Gastrocnemius medialis (tissue), 4 donors: ENCODE data around the gene EYS. TPM values are rescaled to one million over a fixed set of nuclear protein-coding genes. Genes with fewer than 3 reads are reported as not detected.
"Not testable (repeated sequence)": the region's sequence is repeated elsewhere in the genome, so short reads cannot be mapped to it uniquely, and the experiment has no call there.

ENCODE experiments used
- ATAC-seq, 2 donors: fragments of 150-250 bp; one replicate each; pipeline ENCODE4 v1.9.1; 2016
- DNase-seq, 2 donors: peaks; one replicate each; pipeline ENCODE4 v3.0.0-alpha.2; 2019
- H3K27ac ChIP-seq, 4 donors: fragments of 200-600 bp; sonication (generic); 1 replicate in 1 of 4; 2 replicates in 3 of 4; pipeline ENCODE4 v1.5.1; 2016 to 2018; ENCODE audit warnings: mild to moderate bottlenecking in 2 of 4, moderate library complexity in 1 of 4
- H3K27me3 ChIP-seq, 3 donors: fragments of 200-600 bp; sonication (generic) in 2 of 3; 1 replicate in 1 of 3; 2 replicates in 2 of 3; pipeline versions ENCODE4 v1.5.1 to v1.6.0; 2016 to 2019; ENCODE audit warnings: mild to moderate bottlenecking in 1 of 3, moderate library complexity in 1 of 3
- H3K36me3 ChIP-seq, 2 donors: fragments of 200-600 bp; sonication (generic) in 1 of 2; one replicate each; pipeline ENCODE4 v1.5.1; 2017 to 2018
- H3K4me1 ChIP-seq, 2 donors: fragments of 200-600 bp; sonication (generic) in 1 of 2; one replicate each; pipeline ENCODE4 v1.5.1; 2016 to 2017; ENCODE audit warnings: mild to moderate bottlenecking in 2 of 2
- H3K4me3 ChIP-seq, 4 donors: fragments of 200-600 bp; sonication (generic) in 3 of 4; 1 replicate in 1 of 4; 2 replicates in 3 of 4; pipeline ENCODE4 v1.5.1; 2016 to 2019; ENCODE audit warnings: mild to moderate bottlenecking in 2 of 4
- H3K9me3 ChIP-seq, 3 donors: fragments of 200-600 bp; sonication (generic) in 2 of 3; 1 replicate in 1 of 3; 2 replicates in 2 of 3; pipeline ENCODE4 v1.5.1; 2016 to 2019
- CTCF ChIP-seq, 5 experiments: fragments of 450-650 bp in 3 of 5; fragments of 200-600 bp in 2 of 5; sonication (generic) in 2 of 5; IDR thresholded peaks in 4 of 5; conservative IDR thresholded peaks in 1 of 5; 1 replicate in 4 of 5; 2 replicates in 1 of 5; pipeline ENCODE4 v1.5.1; 2016 to 2019; ENCODE audit warnings: antibody characterized with exemption in 5 of 5, mild to moderate bottlenecking in 3 of 5, moderate library complexity in 3 of 5
- POLR2A ChIP-seq, 2 donors: fragments of 450-650 bp; IDR thresholded peaks; one replicate each; pipeline ENCODE4 v1.6.1; 2017; ENCODE audit warnings: antibody characterized with exemption in 2 of 2, mild to moderate bottlenecking in 2 of 2, moderate library complexity in 2 of 2
- in situ Hi-C, 4 donors: fragments of 200-750 bp; cut with MboI; loops; one replicate each; pipeline versions ENCODE4 v1.15.0 to v1.8.0; 2017; ENCODE audit warnings: low sequenced_read_pairs in 4 of 4
- intact Hi-C: fragments of 100-400 bp; cut with DNase I; formaldehyde crosslinking; loops from one replicate; pipeline ENCODE4 v1.15.1; 2023; ENCODE audit warnings: low total_unique reads
- total RNA-seq, 4 donors: library from RNA; depleted of rRNA; stranded (reverse); fragments of >200 nt; gene quantifications; one replicate each; pipeline versions ENCODE4 v1.1.0 to v1.2.3, GENCODE V29; 2016

The EYS gene
- total RNA-seq, 4 donors from 2014 or later: 0.20 TPM; not detected in 3

- Histone ChIP-seq H3K4me3 (no peak overlapping the region), H3K9me3 (no peaks in the 10 kb centered on the region), H3K27ac (no peak overlapping the region), H3K36me3 (no peaks in the 10 kb centered on the region), H3K4me1 (no peaks in the 10 kb centered on the region), H3K27me3 (no peaks in the 10 kb centered on the region)
- TF ChIP-seq POLR2A (IDR thresholded peaks at IDR 0.05): no peak
- TF ChIP-seq CTCF (IDR thresholded peaks at IDR 0.05 in 4 of 5, conservative IDR thresholded peaks at IDR 0.05 in 1 of 5): no peak
- no peak for DNase-seq
- in situ Hi-C loops (no loop called here), intact Hi-C loops (no loop called here)
- ATAC-seq: no peak
Observed at GRCh38 chr6:63839485-63839884, 1867.5 kb downstream of the EYS start.

GRCh38 chr6:63828678-63829077, 1878.3 kb downstream of the EYS start:
- in situ Hi-C loops, DNase-seq, H3K27me3 ChIP-seq, H3K4me3 ChIP-seq, H3K27ac ChIP-seq, H3K9me3 ChIP-seq, H3K4me1 ChIP-seq, ATAC-seq, H3K36me3 ChIP-seq, intact Hi-C loops: not testable (repeated sequence)

GRCh38 chr6:63824722-63825121, 1882.3 kb downstream of the EYS start:
- DNase-seq (no peak), ATAC-seq (no peak)
- H3K27me3 ChIP-seq: no peaks in the 10 kb centered on the region
- H3K36me3 ChIP-seq: no peaks in the 10 kb centered on the region
- TF ChIP-seq CTCF (IDR thresholded peaks at IDR 0.05 in 4 of 5, conservative IDR thresholded peaks at IDR 0.05 in 1 of 5) (no peak), POLR2A (IDR thresholded peaks at IDR 0.05) (no peak)
- no peaks in the 10 kb centered on the region for H3K4me1 ChIP-seq
- no peak overlapping the region for H3K27ac ChIP-seq
- intact Hi-C loops (no loop called here), in situ Hi-C loops (no loop called here)
- no peaks in the 10 kb centered on the region for H3K9me3 ChIP-seq
- no peak overlapping the region for H3K4me3 ChIP-seq

- no peak overlapping the region for H3K27ac ChIP-seq
Observed at GRCh38 chr6:63821442-63821841, 1885.6 kb downstream of the EYS start.

GRCh38 chr6:63819831-63820230, 1887.2 kb downstream of the EYS start:
- in situ Hi-C loops: no loop called here
- H3K36me3 ChIP-seq: no peaks in the 10 kb centered on the region
- intact Hi-C loops: no loop called here
- H3K27me3 ChIP-seq: no peaks in the 10 kb centered on the region
- no peak overlapping the region for H3K4me3 ChIP-seq
- no peak for ATAC-seq
- TF ChIP-seq POLR2A (IDR thresholded peaks at IDR 0.05) (no peak), CTCF (IDR thresholded peaks at IDR 0.05 in 4 of 5, conservative IDR thresholded peaks at IDR 0.05 in 1 of 5) (no peak)
- no peak for DNase-seq
- H3K9me3 ChIP-seq: no peaks in the 10 kb centered on the region
- H3K27ac ChIP-seq: no peak overlapping the region
- H3K4me1 ChIP-seq: no peaks in the 10 kb centered on the region

More at GRCh38 chr6:63821442-63821841, 1885.6 kb downstream of the EYS start:
- ATAC-seq (no peak), DNase-seq (no peak)
- intact Hi-C loops: no loop called here
- H3K27me3 ChIP-seq: no peaks in the 10 kb centered on the region
- no peak overlapping the region for H3K4me3 ChIP-seq
- in situ Hi-C loops: no loop called here
- no peaks in the 10 kb centered on the region for H3K4me1 ChIP-seq
- TF ChIP-seq CTCF (IDR thresholded peaks at IDR 0.05 in 4 of 5, conservative IDR thresholded peaks at IDR 0.05 in 1 of 5) (no peak), POLR2A (IDR thresholded peaks at IDR 0.05) (no peak)
- no peaks in the 10 kb centered on the region for H3K9me3 ChIP-seq
- H3K36me3 ChIP-seq: no peaks in the 10 kb centered on the region
